ENCODE measurements around the gene MANSC4. TPM values are rescaled to one million over a fixed set of nuclear protein-coding genes. Genes with fewer than 3 reads are reported as not detected.
"Not testable (repeated sequence)": the region's sequence is repeated elsewhere in the genome, so short reads cannot be mapped to it uniquely, and the experiment has no call there.

The MANSC4 gene
- polyA plus RNA-seq, 1 donor, result 0.32 TPM

GRCh38 chr12:27751386-27752047, 28.5 kb downstream of the MANSC4 start:
- no peak for DNase-seq (ENCODE audit: low read depth)

GRCh38 chr12:27747111-27747820, 32.8 kb downstream of the MANSC4 start:
- DNase-seq (ENCODE audit: low read depth), result no peak

- not testable (repeated sequence) for DNase-seq (ENCODE audit: low read depth)
Observed at GRCh38 chr12:27745734-27746133, 34.3 kb downstream of the MANSC4 start.

- DNase-seq (ENCODE audit: low read depth), result no peak
Observed at GRCh38 chr12:27743601-27744000, 36.4 kb downstream of the MANSC4 start.

GRCh38 chr12:27734321-27734720, 45.7 kb downstream of the MANSC4 start:
- DNase-seq (ENCODE audit: low read depth), result not testable (repeated sequence)

GRCh38 chr12:27733791-27734190, 46.2 kb downstream of the MANSC4 start:
- DNase-seq (ENCODE audit: low read depth), result no peak

GRCh38 chr12:27733052-27733656, 46.9 kb downstream of the MANSC4 start:
- DNase-seq (ENCODE audit: low read depth), result no peak

- no peak for DNase-seq (ENCODE audit: low read depth)
Observed at GRCh38 chr12:27732281-27732680, 47.8 kb downstream of the MANSC4 start.

- DNase-seq (ENCODE audit: low read depth), result no peak
Observed at GRCh38 chr12:27730097-27730588, 49.9 kb downstream of the MANSC4 start.

- no peak for DNase-seq (ENCODE audit: low read depth)
Observed at GRCh38 chr12:27723212-27723611, 56.8 kb downstream of the MANSC4 start.

Other genes starting within 250 kb of the MANSC4 start
- gene REP15, start 83.8 kb downstream of the MANSC4 start, polyA plus RNA-seq (ENCODE audit: insufficient read length), result 0.90 TPM
- 55.2 TPM for gene MRPS35, start 69.4 kb downstream of the MANSC4 start, polyA plus RNA-seq (ENCODE audit: insufficient read length)
- 14.5 TPM for gene KLHL42, start within 50 bp of the MANSC4 start, polyA plus RNA-seq (ENCODE audit: insufficient read length)
- 1.4 TPM for gene PTHLH, start 192.5 kb upstream of the MANSC4 start, polyA plus RNA-seq (ENCODE audit: insufficient read length)

Data from forelimb muscle (tissue), 1 donor.